Measurements from ENCODE around the gene STAP2.
A peak's percentile ranks its signal among the peaks of the same experiment; 100 is the strongest.

DNA sequence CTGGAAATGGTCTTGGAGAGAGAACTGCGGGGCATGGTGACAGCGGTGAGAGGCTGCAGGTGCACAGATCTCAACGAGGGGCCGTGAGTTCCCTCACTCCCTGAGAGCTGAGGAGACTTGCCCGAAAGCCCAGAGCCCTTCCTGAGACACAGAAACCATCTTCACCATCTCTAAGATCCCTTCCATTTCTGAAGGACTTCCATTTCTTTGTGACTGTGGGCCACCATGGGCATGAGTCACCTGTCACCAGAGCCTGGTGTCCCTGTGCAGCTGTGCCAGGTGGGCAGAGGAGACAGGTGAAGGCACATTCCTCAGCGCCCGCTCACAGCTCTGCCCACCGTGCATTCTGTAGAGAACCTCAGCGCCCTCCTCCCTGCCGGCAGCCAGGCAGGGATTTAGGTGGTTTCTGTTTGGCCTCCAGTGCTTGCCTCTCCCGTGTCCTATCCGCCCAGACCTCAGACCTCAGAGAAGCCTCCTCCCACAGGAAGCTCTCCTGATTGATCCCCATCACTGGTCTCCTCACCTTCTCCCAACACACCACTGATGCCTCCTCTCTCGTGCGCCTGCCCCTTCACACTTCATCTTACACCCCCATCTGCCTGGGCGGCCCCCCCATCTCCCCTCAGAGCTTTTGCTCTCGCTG, 37.5 kb upstream of the STAP2 start:
- TF ChIP-seq HDGF (IDR thresholded peaks at IDR 0.05) (peak; percentile 55; the same call in 1 of the 2 replicates), SREBF2 (IDR thresholded peaks at IDR 0.05; ENCODE audit: low read length) (no peak), POLR2A (IDR thresholded peaks at IDR 0.05; ENCODE audit: low read depth, low read length) (no peak), DPF2 (IDR thresholded peaks at IDR 0.05) (no peak; the same call in 1 of the 2 replicates), FOS (IDR thresholded peaks at IDR 0.05; ENCODE audit: borderline replicate concordance, extremely low read depth, insufficient read length) (no peak), ESRRA (IDR thresholded peaks at IDR 0.05; ENCODE audit: low read length) (no peak), YBX1 (IDR thresholded peaks at IDR 0.05) (no peak), EP300 (IDR thresholded peaks at IDR 0.05; ENCODE audit: borderline replicate concordance in 1 of 2, control insufficient read depth in 1 of 2, low read depth in 2 of 2, low read length in 2 of 2) (no peak), IKZF1 (conservative IDR thresholded peaks at IDR 0.05) (no peak)
- TF ChIP-seq, protein P1, sequence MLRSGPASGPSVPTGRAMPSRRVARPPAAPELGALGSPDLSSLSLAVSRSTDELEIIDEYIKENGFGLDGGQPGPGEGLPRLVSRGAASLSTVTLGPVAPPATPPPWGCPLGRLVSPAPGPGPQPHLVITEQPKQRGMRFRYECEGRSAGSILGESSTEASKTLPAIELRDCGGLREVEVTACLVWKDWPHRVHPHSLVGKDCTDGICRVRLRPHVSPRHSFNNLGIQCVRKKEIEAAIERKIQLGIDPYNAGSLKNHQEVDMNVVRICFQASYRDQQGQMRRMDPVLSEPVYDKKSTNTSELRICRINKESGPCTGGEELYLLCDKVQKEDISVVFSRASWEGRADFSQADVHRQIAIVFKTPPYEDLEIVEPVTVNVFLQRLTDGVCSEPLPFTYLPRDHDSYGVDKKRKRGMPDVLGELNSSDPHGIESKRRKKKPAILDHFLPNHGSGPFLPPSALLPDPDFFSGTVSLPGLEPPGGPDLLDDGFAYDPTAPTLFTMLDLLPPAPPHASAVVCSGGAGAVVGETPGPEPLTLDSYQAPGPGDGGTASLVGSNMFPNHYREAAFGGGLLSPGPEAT (IDR thresholded peaks at IDR 0.05; ENCODE audit: low read depth), result no peak
- TF ChIP-seq, protein P2, sequence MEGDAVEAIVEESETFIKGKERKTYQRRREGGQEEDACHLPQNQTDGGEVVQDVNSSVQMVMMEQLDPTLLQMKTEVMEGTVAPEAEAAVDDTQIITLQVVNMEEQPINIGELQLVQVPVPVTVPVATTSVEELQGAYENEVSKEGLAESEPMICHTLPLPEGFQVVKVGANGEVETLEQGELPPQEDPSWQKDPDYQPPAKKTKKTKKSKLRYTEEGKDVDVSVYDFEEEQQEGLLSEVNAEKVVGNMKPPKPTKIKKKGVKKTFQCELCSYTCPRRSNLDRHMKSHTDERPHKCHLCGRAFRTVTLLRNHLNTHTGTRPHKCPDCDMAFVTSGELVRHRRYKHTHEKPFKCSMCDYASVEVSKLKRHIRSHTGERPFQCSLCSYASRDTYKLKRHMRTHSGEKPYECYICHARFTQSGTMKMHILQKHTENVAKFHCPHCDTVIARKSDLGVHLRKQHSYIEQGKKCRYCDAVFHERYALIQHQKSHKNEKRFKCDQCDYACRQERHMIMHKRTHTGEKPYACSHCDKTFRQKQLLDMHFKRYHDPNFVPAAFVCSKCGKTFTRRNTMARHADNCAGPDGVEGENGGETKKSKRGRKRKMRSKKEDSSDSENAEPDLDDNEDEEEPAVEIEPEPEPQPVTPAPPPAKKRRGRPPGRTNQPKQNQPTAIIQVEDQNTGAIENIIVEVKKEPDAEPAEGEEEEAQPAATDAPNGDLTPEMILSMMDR (IDR thresholded peaks at IDR 0.05 in 2 of 3, conservative IDR thresholded peaks at IDR 0.05 in 1 of 3; ENCODE audit: control insufficient read depth in 2 of 3, extremely low read depth in 1 of 3, insufficient read depth in 1 of 3, low read depth in 3 of 3, low read length in 3 of 3), result no peak
- TF ChIP-seq, protein P3, sequence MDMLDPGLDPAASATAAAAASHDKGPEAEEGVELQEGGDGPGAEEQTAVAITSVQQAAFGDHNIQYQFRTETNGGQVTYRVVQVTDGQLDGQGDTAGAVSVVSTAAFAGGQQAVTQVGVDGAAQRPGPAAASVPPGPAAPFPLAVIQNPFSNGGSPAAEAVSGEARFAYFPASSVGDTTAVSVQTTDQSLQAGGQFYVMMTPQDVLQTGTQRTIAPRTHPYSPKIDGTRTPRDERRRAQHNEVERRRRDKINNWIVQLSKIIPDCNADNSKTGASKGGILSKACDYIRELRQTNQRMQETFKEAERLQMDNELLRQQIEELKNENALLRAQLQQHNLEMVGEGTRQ (IDR thresholded peaks at IDR 0.05; ENCODE audit: borderline replicate concordance, low read depth, low read length), result no peak

All from GM12878 (cell line).